C4-2B (cell line): ENCODE measurements around the gene PGBD2.

Experiments
- H3K27ac ChIP-seq: fragments of 450-650 bp; 2 replicates; pipeline ENCODE4 v1.5.1; 2017
- ZFX ChIP-seq: fragments of 450-650 bp; IDR thresholded peaks from 2 replicates; pipeline ENCODE4 v1.6.1; 2017
- TF ChIP-seq, protein P1 (sequence below): fragments of 450-650 bp; conservative IDR thresholded peaks from 2 replicates; pipeline ENCODE4 v1.5.1; 2017; ENCODE audit warnings: mild to moderate bottlenecking

The PGBD2 gene, protein sequence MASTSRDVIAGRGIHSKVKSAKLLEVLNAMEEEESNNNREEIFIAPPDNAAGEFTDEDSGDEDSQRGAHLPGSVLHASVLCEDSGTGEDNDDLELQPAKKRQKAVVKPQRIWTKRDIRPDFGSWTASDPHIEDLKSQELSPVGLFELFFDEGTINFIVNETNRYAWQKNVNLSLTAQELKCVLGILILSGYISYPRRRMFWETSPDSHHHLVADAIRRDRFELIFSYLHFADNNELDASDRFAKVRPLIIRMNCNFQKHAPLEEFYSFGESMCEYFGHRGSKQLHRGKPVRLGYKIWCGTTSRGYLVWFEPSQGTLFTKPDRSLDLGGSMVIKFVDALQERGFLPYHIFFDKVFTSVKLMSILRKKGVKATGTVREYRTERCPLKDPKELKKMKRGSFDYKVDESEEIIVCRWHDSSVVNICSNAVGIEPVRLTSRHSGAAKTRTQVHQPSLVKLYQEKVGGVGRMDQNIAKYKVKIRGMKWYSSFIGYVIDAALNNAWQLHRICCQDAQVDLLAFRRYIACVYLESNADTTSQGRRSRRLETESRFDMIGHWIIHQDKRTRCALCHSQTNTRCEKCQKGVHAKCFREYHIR

DNA sequence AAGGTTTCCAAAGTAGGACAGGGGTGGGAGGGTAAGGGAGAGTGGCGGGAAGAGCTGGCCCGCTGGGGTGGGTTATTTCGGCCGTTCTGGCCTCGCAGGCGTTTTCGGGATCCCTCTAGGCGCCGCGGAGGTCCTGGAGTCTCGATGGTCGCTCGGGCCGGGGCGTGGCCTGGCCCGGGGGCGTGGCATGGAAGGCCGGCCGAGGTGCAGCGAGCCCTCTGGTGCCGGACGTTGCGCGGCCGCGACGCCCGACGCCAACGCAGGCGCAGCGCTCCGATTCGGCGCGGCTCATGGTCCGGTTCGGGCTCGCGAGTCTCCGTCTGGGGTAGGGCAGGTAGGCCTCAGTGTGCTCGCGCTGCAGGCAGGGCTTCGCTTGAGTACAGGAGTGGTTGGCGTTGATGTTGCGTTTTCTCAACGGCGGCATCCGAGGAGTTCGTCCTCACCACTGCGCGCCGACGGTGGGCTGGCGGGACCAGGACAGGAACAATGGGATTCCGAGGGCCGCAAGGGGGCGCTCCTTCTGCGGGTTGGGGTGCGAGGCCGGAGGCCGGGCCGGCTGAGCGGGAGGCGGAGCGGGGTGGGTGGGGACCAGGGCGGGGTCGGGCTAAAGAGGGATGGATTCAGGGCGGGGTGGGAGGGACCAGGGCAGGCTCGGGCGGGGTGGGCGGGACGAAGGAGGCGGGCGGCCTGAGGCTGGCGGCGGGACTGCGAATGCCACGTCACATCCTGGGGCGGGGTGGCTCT is at the start of gene PGBD2:
PGBD2 (plus strand) TSS at position 227 of the 744 bp plus-strand sequence. CDS start 7,628 bp downstream, outside the sequence.
- H3K27ac ChIP-seq: peak within 1 kb of the TSS; percentile 89
- TF ChIP-seq ZFX: peak; percentile 69; the same call in 1 of the 2 replicates
- TF ChIP-seq, protein P1, sequence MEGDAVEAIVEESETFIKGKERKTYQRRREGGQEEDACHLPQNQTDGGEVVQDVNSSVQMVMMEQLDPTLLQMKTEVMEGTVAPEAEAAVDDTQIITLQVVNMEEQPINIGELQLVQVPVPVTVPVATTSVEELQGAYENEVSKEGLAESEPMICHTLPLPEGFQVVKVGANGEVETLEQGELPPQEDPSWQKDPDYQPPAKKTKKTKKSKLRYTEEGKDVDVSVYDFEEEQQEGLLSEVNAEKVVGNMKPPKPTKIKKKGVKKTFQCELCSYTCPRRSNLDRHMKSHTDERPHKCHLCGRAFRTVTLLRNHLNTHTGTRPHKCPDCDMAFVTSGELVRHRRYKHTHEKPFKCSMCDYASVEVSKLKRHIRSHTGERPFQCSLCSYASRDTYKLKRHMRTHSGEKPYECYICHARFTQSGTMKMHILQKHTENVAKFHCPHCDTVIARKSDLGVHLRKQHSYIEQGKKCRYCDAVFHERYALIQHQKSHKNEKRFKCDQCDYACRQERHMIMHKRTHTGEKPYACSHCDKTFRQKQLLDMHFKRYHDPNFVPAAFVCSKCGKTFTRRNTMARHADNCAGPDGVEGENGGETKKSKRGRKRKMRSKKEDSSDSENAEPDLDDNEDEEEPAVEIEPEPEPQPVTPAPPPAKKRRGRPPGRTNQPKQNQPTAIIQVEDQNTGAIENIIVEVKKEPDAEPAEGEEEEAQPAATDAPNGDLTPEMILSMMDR: peak; percentile 90

DNA sequence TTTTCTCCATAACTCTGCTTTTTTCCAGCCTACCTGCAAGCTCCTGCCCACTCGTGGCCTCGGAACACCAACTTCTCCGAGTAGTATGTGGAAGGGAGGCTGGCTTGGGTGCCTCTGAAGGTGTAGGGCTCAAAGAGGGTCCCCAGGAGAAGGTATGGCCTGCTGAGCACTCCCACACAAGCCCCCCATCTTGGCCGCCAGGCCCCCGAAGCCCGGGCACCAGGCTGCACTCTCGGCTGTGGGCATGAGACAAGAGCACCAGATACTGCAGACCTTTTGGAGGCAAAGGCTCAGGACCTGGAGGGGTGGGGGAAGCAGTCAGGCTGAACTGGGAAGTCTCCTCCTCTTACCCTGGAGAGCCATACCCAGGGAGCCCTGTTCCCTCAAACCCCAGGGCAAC is 48.8 kb upstream of the PGBD2 start:
- peak overlapping the region; percentile 99 for H3K27ac ChIP-seq
- no peak for TF ChIP-seq ZFX
- TF ChIP-seq, protein P1: no peak

DNA sequence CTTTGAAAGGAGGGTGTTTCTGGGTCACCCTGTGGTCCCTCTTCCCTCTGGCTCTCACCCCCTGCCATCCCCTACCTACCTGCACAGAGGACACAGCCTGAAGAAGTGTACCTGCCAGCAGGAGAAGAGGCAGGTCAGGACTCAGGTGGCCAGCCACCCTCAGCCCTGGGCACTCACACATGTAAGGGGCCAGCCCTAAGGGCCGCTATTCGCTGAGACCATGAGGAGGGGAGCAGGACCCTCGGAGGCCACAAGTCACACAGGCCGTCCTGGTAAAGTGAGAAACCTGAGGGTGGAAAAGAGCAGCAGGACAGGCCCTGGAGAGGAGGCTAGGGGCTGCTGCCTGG is 48.3 kb upstream of the PGBD2 start:
- TF ChIP-seq, protein P1: no peak
- TF ChIP-seq ZFX: no peak
- H3K27ac ChIP-seq: peak overlapping the region; percentile 99

DNA sequence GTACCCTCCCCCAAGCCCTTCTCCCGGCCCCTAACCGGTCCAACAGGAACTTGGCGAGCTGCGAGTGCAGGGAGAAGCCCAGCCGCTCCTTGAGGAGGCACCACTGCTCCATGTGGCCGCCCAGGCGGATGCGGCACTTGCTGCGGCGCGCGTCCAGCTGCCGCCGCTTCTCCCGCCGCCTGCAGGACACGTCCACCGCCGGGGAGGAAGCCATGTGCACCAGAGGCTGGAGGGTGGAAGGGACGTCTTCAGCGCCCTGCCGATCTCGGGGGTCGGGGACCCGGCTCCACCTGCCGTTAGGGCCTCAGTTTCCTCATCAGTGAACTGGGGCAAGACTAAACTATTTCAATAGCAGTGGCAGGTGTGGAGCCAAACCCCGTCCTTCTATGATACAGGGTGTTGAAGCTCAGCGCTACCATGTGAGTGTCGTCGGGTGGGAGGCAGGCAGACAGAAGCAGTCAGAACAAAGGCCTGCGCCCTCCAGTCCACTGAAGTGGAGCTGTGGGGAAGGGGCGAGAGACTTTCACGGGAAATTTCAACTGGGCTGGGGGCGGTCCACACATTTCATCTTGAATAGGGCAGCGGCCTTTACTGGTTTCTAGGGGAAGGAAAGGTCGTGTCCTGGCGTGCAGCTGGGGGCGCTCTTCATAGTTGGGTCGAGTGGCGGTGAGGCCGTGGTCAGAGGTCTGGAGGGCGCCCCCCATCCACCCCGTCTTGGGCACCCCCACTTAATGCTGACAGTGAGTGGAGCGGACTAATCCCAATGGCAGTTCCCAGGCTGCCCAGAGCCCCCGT is 47.7 kb upstream of the PGBD2 start:
- peak overlapping the region; percentile 99 for H3K27ac ChIP-seq
- peak; percentile 63 for TF ChIP-seq ZFX
- TF ChIP-seq, protein P1: peak; percentile 75

DNA sequence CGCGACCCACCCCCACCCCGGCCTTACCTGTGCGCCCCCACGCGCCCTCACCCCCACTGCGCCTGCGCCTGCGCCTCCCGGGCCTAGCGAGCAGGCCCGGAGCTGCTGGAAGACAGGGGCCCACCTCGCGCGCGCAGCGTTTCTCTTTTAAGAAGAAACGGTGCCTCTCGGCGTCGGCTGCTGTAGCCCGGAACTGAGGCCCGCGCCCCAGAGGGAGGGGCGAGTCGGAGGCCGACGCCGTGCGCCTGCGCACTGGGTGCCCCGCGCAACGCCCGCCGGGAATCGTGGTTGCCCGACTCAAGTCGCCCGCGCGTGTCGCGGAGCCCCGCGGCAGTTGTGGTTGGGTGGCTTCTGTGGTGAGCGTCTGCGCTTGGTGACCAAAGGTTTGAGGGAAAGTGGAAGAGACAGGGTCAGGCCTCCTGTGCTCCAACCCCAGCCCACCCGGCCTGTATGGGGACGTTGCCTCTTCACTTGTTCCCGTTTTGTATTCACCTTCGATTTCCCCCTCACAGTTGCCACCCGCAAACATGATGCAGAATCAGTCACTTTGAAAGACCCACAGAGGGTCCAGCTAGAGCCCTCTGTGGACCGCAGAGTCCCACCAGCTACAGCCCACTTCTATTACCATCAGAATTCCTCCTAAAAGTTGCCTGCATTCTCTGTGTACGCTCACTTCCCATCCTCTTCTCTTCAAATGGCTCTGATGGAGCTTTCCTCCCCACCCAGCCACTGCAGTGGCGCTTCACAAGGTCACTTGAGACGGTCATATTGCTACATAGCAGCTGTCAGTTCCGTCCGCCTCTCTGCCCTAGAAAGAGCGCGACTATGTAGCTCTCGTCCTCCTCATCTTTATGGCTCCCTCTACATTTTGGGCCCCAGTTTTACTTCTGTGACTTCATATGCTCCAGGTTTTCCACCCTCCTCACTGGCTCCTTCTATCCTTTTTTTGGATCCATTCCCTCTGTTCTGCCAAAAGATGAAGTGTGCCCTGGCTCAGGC is 46.8 kb upstream of the PGBD2 start, which contains the start of gene ZNF692:
ZNF692 (minus strand) TSS at position 195 of the 999 bp plus-strand sequence. CDS start 776 bp downstream, outside the sequence.
- peak; percentile 31; the same call in 1 of the 2 replicates for TF ChIP-seq ZFX
- TF ChIP-seq, protein P1: peak; percentile 43
- peak within 1 kb of the TSS; percentile 99 for H3K27ac ChIP-seq

DNA sequence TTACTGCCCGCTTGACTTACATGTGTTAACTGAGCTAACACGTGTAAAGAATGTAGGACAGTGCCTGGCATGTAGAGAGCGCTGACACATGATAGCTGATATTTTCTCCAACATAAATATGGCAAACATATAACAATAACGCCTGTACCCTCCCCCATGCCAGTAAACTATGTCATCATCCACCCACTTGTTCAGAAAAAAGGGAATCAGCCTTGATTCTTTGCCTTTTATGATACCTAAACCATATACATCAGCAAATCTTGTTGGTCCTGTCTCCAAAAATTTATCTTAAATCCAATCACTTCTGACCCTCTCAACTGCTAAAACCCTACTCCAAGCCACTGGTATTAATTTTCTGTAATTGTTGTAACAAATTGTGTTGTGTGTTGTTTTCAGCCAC is 46.0 kb upstream of the PGBD2 start:
- no peak overlapping the region; the same call in 1 of the 2 replicates for H3K27ac ChIP-seq
- TF ChIP-seq ZFX: no peak
- TF ChIP-seq, protein P1: no peak
